Fibroblast of skin of scalp (primary cell): ENCODE results near the gene RTEL1.

Source experiments
- DNase-seq: peaks from one replicate; pipeline ENCODE4 v3.0.0-alpha.2; 2013

RTEL1 gene

DNA sequence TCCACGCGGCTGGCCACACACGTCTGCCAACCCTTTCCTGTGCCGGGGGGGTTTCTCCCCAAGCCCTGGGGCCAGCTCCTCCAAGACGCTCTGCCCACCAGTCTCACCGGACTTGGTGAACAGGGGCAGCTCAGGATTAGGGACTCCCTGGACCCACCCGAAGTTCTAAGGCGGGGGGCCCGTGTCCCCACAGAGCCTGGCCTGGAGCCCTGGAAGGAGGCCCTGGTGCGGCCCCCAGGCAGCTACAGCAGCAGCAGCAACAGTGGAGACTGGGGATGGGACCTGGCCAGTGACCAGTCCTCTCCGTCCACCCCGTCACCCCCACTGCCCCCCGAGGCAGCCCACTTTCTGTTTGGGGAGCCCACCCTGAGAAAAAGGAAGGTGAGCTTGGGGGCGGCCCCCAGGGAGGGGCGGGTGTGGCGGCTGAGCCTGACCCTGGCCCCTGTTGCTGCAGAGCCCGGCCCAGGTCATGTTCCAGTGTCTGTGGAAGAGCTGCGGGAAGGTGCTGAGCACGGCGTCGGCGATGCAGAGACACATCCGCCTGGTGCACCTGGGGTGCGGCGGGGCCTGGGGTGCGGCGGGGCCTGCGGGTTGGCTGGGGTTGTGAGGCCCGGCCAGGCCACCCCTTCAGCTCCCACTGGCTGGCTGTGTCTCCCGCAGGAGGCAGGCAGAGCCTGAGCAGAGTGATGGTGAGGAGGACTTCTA lies 83.7 kb downstream of the RTEL1 start:
- DNase-seq = no peak

DNA sequence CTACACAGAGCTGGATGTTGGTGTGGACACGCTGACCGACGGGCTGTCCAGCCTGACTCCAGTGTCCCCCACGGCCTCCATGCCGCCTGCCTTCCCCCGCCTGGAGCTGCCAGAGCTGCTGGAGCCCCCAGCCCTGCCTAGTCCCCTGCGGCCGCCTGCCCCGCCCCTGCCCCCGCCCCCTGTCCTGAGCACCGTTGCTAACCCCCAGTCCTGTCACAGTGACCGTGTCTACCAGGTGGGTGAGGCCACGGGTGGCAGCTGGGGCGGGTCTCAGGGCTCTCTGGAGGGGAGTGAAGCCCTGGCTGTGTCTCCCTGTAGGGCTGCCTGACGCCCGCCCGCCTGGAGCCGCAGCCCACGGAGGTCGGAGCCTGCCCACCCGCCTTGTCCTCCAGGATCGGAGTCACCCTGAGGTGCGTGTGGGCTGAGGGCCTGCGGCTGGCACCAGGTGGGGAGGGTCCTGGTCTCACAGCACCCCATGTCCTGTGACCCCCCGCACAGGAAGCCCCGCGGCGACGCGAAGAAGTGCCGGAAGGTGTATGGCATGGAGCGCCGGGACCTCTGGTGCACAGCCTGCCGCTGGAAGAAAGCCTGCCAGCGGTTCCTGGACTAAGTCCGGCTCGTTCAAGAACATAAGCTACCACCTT lies 84.4 kb downstream of the RTEL1 start:
- DNase-seq = no peak

- DNase-seq = no peak
These were observed 85.3 kb downstream of the RTEL1 start for GRCh38 chr20:63743210-63743970.

- DNase-seq = no peak
These were observed 86.0 kb downstream of the RTEL1 start for GRCh38 chr20:63744158-63744557.

DNA sequence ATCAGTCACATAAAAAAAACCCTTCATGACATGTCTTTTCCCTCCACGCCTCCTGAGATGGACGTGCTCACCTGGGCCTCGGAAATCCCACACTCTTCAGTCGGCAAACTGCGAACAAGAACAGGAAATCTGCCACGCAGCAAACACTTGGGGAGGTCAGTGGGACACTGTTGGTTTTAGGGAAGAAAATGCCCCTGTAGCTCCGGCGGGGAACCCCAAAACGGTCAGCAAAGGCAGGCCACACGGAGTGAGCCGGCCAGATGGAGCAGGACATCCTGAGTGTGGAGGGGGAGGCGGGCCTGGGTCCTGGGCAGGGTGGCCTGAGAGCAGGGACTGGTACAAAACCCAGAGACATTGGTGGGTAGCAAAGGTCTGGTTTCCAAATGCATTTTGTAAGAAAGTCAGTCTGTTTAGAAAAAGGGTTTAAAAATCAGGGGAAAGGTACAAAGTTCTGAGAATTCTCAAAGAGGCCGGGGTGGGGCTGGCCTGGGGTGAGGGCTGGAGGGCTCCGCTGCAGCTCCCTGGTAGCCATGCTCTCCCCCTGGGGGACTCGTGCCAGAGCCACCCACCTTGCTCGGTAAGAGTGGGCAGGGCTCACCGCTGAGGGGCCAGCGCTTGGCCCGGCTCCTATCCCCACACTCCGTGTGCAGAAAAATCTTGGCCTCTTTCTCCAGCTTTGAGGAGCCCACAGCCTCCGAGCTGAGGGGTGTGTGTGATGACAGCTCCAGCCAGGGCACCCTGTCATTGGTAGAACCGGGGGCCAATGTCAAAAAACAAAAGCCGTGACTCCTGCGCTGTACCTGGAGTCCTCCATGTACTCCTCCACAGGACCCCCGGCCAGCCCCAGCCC lies 86.7 kb downstream of the RTEL1 start:
- DNase-seq = no peak

DNA sequence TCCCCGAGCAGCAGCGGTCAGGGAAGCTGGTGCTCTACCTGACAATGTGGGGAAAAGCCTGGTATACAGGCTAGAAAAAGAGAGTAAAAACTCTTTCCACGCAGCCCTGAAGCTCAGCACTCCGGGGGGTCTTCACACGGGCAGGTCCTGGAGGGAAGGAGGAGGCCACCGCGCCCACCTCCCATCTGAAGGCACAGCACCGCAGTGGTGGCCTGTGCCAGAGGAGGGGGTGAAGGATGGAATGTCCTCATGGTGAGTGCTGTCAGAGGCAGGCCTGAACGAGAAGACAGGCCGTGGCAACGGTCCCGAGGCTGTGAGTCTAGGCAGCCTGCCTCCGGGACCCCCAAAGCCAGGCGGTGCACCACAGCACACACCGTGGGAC lies 87.3 kb downstream of the RTEL1 start:
- DNase-seq = no peak
